B cell (primary cell): ENCODE measurements around the gene FLT1. TPM values are rescaled to one million over a fixed set of nuclear protein-coding genes. Genes with fewer than 3 reads are reported as not detected.

ENCODE experiments used
- ATAC-seq: fragments of 200-7000 bp; cut with Tn5 transposase; one replicate; pipeline ENCODE4 v1.10.0; 2021; ENCODE audit warnings: low read depth, mild to moderate bottlenecking, moderate number of reproducible peaks, moderate library complexity
- CTCF ChIA-PET: fragments of 350-600 bp; sonication (Branson Sonifier 250); formaldehyde crosslinking; loops from one replicate; lab custom pipeline; 2021; ENCODE audit warnings: antibody characterized with exemption, inconsistent platforms; lab: Charles Lee
- POLR2A ChIA-PET: fragments of 350-600 bp; sonication (Branson Sonifier 250); formaldehyde crosslinking; loops from one replicate; lab custom pipeline; 2021; ENCODE audit warnings: antibody characterized with exemption; lab: Charles Lee
- DNase-seq: peaks from one replicate; pipeline ENCODE4 v3.0.0; 2013
- H2AFZ ChIP-seq: 2 replicates; pipeline ENCODE4 v1.6.1; 2012; ENCODE audit warnings: mild to moderate bottlenecking, low read depth, low read length; ENCODE audit not compliant: insufficient read depth, poor library complexity, severe bottlenecking
- H3K27ac ChIP-seq, 2 donors: 1 replicate in 1 of 2; 2 replicates in 1 of 2; pipeline ENCODE4 v1.5.1; 2012 to 2013; ENCODE audit warnings: low read length in 2 of 2, mild to moderate bottlenecking in 2 of 2, moderate library complexity in 1 of 2
- H3K27me3 ChIP-seq, 4 experiments: fragments of 200-600 bp in 1 of 4; sonication (generic) in 1 of 4; replicated peaks in 1 of 4; 1 replicate in 2 of 4; 2 replicates in 2 of 4; pipeline versions ENCODE4 v1.6.1 to v1.7.0; 2013 to 2016; ENCODE audit warnings: low read length in 3 of 4, mild to moderate bottlenecking in 2 of 4, mixed read lengths in 1 of 4, moderate library complexity in 1 of 4; ENCODE audit not compliant: insufficient read depth in 4 of 4, control insufficient read depth in 3 of 4; ENCODE audit errors: control extremely low read depth in 1 of 4
- H3K36me3 ChIP-seq, 2 experiments: replicated peaks in 1 of 2; 1 replicate in 1 of 2; 2 replicates in 1 of 2; pipeline versions ENCODE4 v1.6.1 to v1.7.1; 2013; ENCODE audit warnings: low read length in 1 of 2; ENCODE audit not compliant: insufficient read depth in 2 of 2, control insufficient read depth in 1 of 2; ENCODE audit errors: control extremely low read depth in 1 of 2, extremely low read depth in 1 of 2
- H3K4me1 ChIP-seq, 2 donors: fragments of 200-600 bp in 1 of 2; sonication (generic) in 1 of 2; 1 replicate in 1 of 2; 2 replicates in 1 of 2; pipeline versions ENCODE4 v1.5.1 to v1.6.1; 2013 to 2017; ENCODE audit warnings: low read length in 2 of 2; ENCODE audit not compliant: control insufficient read depth in 2 of 2, insufficient read depth in 2 of 2
- H3K4me2 ChIP-seq: replicated peaks from 2 replicates; pipeline ENCODE3; 2012; ENCODE audit warnings: mild to moderate bottlenecking, low read depth, low read length; ENCODE audit not compliant: poor library complexity, severe bottlenecking
- H3K4me3 ChIP-seq, 5 experiments: fragments of 200-600 bp in 1 of 5; sonication (generic) in 1 of 5; 1 replicate in 3 of 5; 2 replicates in 2 of 5; pipeline versions ENCODE4 v1.5.1 to v1.7.0; 2011 to 2016; ENCODE audit warnings: low read length in 4 of 5, mild to moderate bottlenecking in 4 of 5, low read depth in 2 of 5, control low read depth in 1 of 5, moderate library complexity in 1 of 5; ENCODE audit not compliant: insufficient read depth in 1 of 5; ENCODE audit errors: control extremely low read depth in 1 of 5, extremely low read depth in 1 of 5
- H3K79me2 ChIP-seq: fragments of 200-600 bp; sonication (generic); one replicate; pipeline ENCODE4 v1.6.0; 2016; ENCODE audit warnings: low read length; ENCODE audit not compliant: control insufficient read depth, insufficient read depth
- H3K9ac ChIP-seq: fragments of 200-600 bp; sonication (generic); 2 replicates; pipeline ENCODE4 v1.6.1; 2017; ENCODE audit warnings: mild to moderate bottlenecking, low read length, moderate library complexity
- H3K9me3 ChIP-seq, 3 donors: one replicate each; pipeline versions ENCODE4 v1.6.1 to v1.7.1; 2013; ENCODE audit warnings: low read length in 2 of 3; ENCODE audit not compliant: control insufficient read depth in 2 of 3, insufficient read depth in 1 of 3; ENCODE audit errors: control extremely low read depth in 1 of 3
- H4K20me1 ChIP-seq: 2 replicates; pipeline ENCODE4 v1.6.0; 2012; ENCODE audit warnings: mild to moderate bottlenecking, low read length; ENCODE audit not compliant: insufficient read depth, control insufficient read depth, poor library complexity, severe bottlenecking
- H3K27ac Mint-ChIP-seq: one replicate; pipeline ENCODE4 v1.8.0; 2021; ENCODE audit warnings: mixed read lengths
- H3K27me3 Mint-ChIP-seq: one replicate; pipeline ENCODE4 v1.8.0; 2021; ENCODE audit warnings: mixed read lengths
- H3K4me1 Mint-ChIP-seq: one replicate; pipeline ENCODE4 v1.8.0; 2021; ENCODE audit warnings: mixed read lengths
- H3K4me3 Mint-ChIP-seq: one replicate; pipeline ENCODE4 v1.8.0; 2021; ENCODE audit warnings: mixed read lengths
- H3K9me3 Mint-ChIP-seq: one replicate; pipeline ENCODE4 v1.8.0; 2022; ENCODE audit warnings: mixed read lengths; ENCODE audit not compliant: insufficient read depth
- CTCF ChIP-seq: fragments of 200-600 bp; IDR thresholded peaks from one replicate; pipeline ENCODE4 v1.8.0; 2022; ENCODE audit warnings: antibody characterized with exemption, mild to moderate bottlenecking
- EZH2 ChIP-seq: IDR thresholded peaks from 2 replicates; pipeline ENCODE4 v1.6.1; 2012; ENCODE audit warnings: borderline replicate concordance, low read depth, mild to moderate bottlenecking, moderate library complexity, low read length; ENCODE audit not compliant: insufficient read depth, poor library complexity, severe bottlenecking
- WGBS: methylation state at CpG from one replicate; pipeline ENCODE4 v1.1.5; 2013; ENCODE audit warnings: missing lambda C conversion rate; ENCODE audit not compliant: insufficient coverage; 5-methylcytosine and 5-hydroxymethylcytosine counted together
- intact Hi-C: fragments of 100-400 bp; cut with micrococcal nuclease; formaldehyde crosslinking; loops from one replicate; pipeline ENCODE4 v1.10.0; 2022
- polyA plus RNA-seq: library from polyadenylated mRNA; depleted of rRNA; stranded (reverse); fragments of >200 nt; gene quantifications from 2 replicates; pipeline ENCODE4 v1.2.3, GENCODE V29; 2012
- total RNA-seq, 2 donors: library from RNA; stranded (reverse); fragments of 120-200 nt in 1 of 2; gene quantifications; 1 replicate in 1 of 2; 2 replicates in 1 of 2; pipeline versions ENCODE4 v1.2.3 to v1.2.4, GENCODE V29; 2013 to 2022

FLT1 gene
- total and polyA plus RNA-seq, 2 donors (not counting 1 experiment from before 2014, with no cell fraction given) = 1.1 to 1.2 TPM

GRCh38 chr13:28338742-28339141, 156.2 kb downstream of the FLT1 start:
- CTCF ChIA-PET = interaction anchor here (1.3 kb wide), 1 partner anchor 10 kb away, joined by 3 read pairs; no protein-coding TSS in a partner anchor
- Mint-ChIP-seq H3K27ac (no peak overlapping the region), H3K27me3 (no peaks in the 10 kb centered on the region), H3K9me3 (no peaks in the 10 kb centered on the region), H3K4me1 (no peaks in the 10 kb centered on the region), H3K4me3 (no peak overlapping the region)
- Histone ChIP-seq H3K27me3 (no peaks in the 10 kb centered on the region), H4K20me1 (no peaks in the 10 kb centered on the region), H3K4me2 (no peak overlapping the region), H3K79me2 (no peaks in the 10 kb centered on the region), H3K4me1 (no peaks in the 10 kb centered on the region), H3K36me3 (peaks cover 0 to 4% of the 10 kb centered on the region in 2 experiments), H3K9ac (no peak overlapping the region), H3K27ac (no peak overlapping the region), H3K4me3 (no peak overlapping the region), H3K9me3 (no peaks in the 10 kb centered on the region), H2AFZ (no peak overlapping the region)
- POLR2A ChIA-PET = no interaction called here
- 98% methylated on average over 5 of the region's 6 CpGs for WGBS
- TF ChIP-seq CTCF (no peak), EZH2 (no peak)
- no peak for DNase-seq
- intact Hi-C loops = no loop called here
- ATAC-seq = no peak

- Histone ChIP-seq H3K27me3 (no peaks in the 10 kb centered on the region), H4K20me1 (no peaks in the 10 kb centered on the region), H3K79me2 (no peaks in the 10 kb centered on the region), H3K4me3 (no peak overlapping the region), H2AFZ (no peak overlapping the region), H3K4me2 (no peak overlapping the region), H3K36me3 (peaks cover 0 to 6% of the 10 kb centered on the region in 2 experiments), H3K9me3 (no peaks in the 10 kb centered on the region), H3K27ac (no peak overlapping the region), H3K9ac (no peak overlapping the region), H3K4me1 (no peaks in the 10 kb centered on the region)
- H3K27ac Mint-ChIP-seq = no peak overlapping the region
- POLR2A ChIA-PET = no interaction called here
- intact Hi-C loops = no loop called here
- CTCF ChIA-PET = interaction anchor here (1.3 to 1.4 kb wide), 2 partner anchors 9 to 13 kb away, joined by 3 to 6 read pairs; no protein-coding TSS in a partner anchor
- no peaks in the 10 kb centered on the region for H3K9me3 Mint-ChIP-seq
- no peak overlapping the region for H3K4me3 Mint-ChIP-seq
- ATAC-seq (no peak), DNase-seq (no peak)
- H3K27me3 Mint-ChIP-seq = no peaks in the 10 kb centered on the region
- H3K4me1 Mint-ChIP-seq = no peaks in the 10 kb centered on the region
- WGBS = 84% methylated on average over 2 of the region's 4 CpGs
- no peak for TF ChIP-seq CTCF
- TF ChIP-seq EZH2 = no peak
These were observed 156.8 kb downstream of the FLT1 start for GRCh38 chr13:28338006-28338574.
